H1 (cell line): Measurements from ENCODE around the gene MS4A3.

ENCODE experiments used
- ATF2 ChIP-seq: IDR thresholded peaks from 2 replicates; pipeline ENCODE4 v1.6.1; 2012; ENCODE audit warnings: low read length, inconsistent platforms
- CEBPB ChIP-seq: IDR thresholded peaks from 2 replicates; pipeline ENCODE4 v1.6.1; 2012; ENCODE audit warnings: low read depth, low read length
- CHD2 ChIP-seq: IDR thresholded peaks from 2 replicates; pipeline ENCODE4 v1.6.1; 2012; ENCODE audit warnings: low read length, improper control_type of control experiment
- GABPA ChIP-seq: IDR thresholded peaks from 2 replicates; pipeline ENCODE4 v1.6.1; 2011; ENCODE audit warnings: mild to moderate bottlenecking, low read length, moderate library complexity, borderline replicate concordance; ENCODE audit not compliant: insufficient read depth
- POLR2A ChIP-seq, 2 experiments: IDR thresholded peaks; 1 replicate in 1 of 2; 2 replicates in 1 of 2; pipeline ENCODE4 v1.6.1; 2011; ENCODE audit warnings: low read depth in 2 of 2, low read length in 2 of 2, mild to moderate bottlenecking in 2 of 2; ENCODE audit errors: control extremely low read depth in 1 of 2
- SAP30 ChIP-seq: fragments of 300-600 bp; sonication (generic); IDR thresholded peaks from 2 replicates; pipeline ENCODE4 v1.7.1; 2012; ENCODE audit warnings: low read length, moderate library complexity, mild to moderate bottlenecking, inconsistent platforms; ENCODE audit not compliant: insufficient read depth, insufficient replicate concordance
- YY1 ChIP-seq: IDR thresholded peaks from 2 replicates; pipeline ENCODE4 v1.6.1; 2011; ENCODE audit warnings: low read depth, mild to moderate bottlenecking, low read length
- TF ChIP-seq, protein P1 (sequence below), 3 experiments: IDR thresholded peaks; 1 replicate in 2 of 3; 2 replicates in 1 of 3; pipeline versions ENCODE4 v1.5.1 to v1.6.1; 2011; ENCODE audit warnings: low read length in 3 of 3, mild to moderate bottlenecking in 3 of 3, inconsistent platforms in 2 of 3, low read depth in 1 of 3, moderate library complexity in 1 of 3; ENCODE audit not compliant: insufficient read depth in 1 of 3; ENCODE audit errors: control extremely low read depth in 1 of 3
- TF ChIP-seq, protein P2 (sequence below): IDR thresholded peaks from 2 replicates; pipeline ENCODE4 v1.6.1; 2011; ENCODE audit warnings: low read length, improper control_type of control experiment
- TF ChIP-seq, protein P3 (sequence below): IDR thresholded peaks from 2 replicates; pipeline ENCODE4 v1.6.1; 2012; ENCODE audit warnings: inconsistent platforms

DNA sequence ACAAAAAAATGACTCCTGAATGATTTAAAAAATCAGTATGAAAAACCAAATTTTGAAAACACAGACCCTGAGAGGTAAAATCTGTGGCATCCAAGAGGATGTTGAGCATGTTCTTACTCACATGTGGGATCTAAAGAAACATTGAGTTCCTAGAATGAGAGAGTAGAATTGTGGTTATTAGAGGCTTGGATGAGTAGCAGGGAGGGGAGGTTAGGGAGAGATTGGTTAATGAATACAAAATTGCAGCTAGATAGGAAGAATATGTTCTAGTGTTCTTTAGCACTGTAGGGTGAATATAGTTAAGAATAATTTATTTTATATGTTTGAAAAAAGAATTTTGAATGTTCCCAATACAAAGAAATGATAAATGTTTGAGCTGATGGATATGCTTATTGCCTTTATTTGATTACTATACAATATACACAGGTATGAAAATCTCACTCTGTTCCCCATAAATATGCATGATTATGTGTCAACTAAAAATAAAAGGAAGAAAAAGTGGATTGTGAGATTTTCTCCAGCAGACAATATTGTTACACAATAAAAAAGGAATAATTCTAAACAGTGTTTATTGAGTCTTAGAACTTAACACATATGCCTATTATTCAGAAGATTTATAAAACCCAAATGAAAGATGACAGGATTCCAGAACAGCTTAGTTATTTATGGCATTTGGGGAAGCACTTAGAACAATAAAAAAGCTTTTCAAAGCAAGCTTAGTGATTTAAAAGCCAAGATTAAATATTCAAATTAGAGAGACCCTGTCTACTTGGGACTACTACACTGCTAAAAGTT is 60.7 kb downstream of the MS4A3 start:
- TF ChIP-seq, protein P1, sequence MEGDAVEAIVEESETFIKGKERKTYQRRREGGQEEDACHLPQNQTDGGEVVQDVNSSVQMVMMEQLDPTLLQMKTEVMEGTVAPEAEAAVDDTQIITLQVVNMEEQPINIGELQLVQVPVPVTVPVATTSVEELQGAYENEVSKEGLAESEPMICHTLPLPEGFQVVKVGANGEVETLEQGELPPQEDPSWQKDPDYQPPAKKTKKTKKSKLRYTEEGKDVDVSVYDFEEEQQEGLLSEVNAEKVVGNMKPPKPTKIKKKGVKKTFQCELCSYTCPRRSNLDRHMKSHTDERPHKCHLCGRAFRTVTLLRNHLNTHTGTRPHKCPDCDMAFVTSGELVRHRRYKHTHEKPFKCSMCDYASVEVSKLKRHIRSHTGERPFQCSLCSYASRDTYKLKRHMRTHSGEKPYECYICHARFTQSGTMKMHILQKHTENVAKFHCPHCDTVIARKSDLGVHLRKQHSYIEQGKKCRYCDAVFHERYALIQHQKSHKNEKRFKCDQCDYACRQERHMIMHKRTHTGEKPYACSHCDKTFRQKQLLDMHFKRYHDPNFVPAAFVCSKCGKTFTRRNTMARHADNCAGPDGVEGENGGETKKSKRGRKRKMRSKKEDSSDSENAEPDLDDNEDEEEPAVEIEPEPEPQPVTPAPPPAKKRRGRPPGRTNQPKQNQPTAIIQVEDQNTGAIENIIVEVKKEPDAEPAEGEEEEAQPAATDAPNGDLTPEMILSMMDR (IDR thresholded peaks at IDR 0.05; ENCODE audit: control extremely low read depth in 1 of 3, insufficient read depth in 1 of 3, low read depth in 1 of 3, low read length in 3 of 3): no peak
- TF ChIP-seq, protein P2, sequence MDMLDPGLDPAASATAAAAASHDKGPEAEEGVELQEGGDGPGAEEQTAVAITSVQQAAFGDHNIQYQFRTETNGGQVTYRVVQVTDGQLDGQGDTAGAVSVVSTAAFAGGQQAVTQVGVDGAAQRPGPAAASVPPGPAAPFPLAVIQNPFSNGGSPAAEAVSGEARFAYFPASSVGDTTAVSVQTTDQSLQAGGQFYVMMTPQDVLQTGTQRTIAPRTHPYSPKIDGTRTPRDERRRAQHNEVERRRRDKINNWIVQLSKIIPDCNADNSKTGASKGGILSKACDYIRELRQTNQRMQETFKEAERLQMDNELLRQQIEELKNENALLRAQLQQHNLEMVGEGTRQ: no peak
- TF ChIP-seq GABPA (no peak), SAP30 (no peak), YY1 (no peak), ATF2 (no peak), CHD2 (no peak), CEBPB (no peak), POLR2A (IDR thresholded peaks at IDR 0.05; ENCODE audit: control extremely low read depth in 1 of 2, low read depth in 2 of 2, low read length in 2 of 2) (no peak)
- TF ChIP-seq, protein P3, sequence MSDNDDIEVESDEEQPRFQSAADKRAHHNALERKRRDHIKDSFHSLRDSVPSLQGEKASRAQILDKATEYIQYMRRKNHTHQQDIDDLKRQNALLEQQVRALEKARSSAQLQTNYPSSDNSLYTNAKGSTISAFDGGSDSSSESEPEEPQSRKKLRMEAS: no peak
